GM21526 (cell line): Measurements from ENCODE around the gene ACTA2.

Experiments
- ATAC-seq: cut with Tn5 transposase; IDR thresholded peaks from one replicate; pipeline ENCODE4 v1.9.1; 2021; ENCODE audit warnings: moderate library complexity; ENCODE audit not compliant: unreplicated experiment, low FRiP score

Gene ACTA2

GRCh38 chr10:88898727-88899126 lies 53.8 kb downstream of the ACTA2 start:
- ATAC-seq = no peak

GRCh38 chr10:88896994-88897853 lies 55.3 kb downstream of the ACTA2 start:
- ATAC-seq = no peak

GRCh38 chr10:88896372-88896993 lies 56.1 kb downstream of the ACTA2 start:
- ATAC-seq = no peak

GRCh38 chr10:88895250-88895649 lies 57.3 kb downstream of the ACTA2 start:
- ATAC-seq = no peak

- no peak for ATAC-seq
These were observed 59.0 kb downstream of the ACTA2 start for GRCh38 chr10:88893611-88894010.

- ATAC-seq = no peak
These were observed 60.2 kb downstream of the ACTA2 start for GRCh38 chr10:88892222-88892967.

- ATAC-seq = no peak
These were observed 61.7 kb downstream of the ACTA2 start for GRCh38 chr10:88890681-88891381.

- ATAC-seq = peak; percentile 65
These were observed 62.8 kb downstream of the ACTA2 start for GRCh38 chr10:88889559-88890337.

GRCh38 chr10:88888810-88889445 lies 63.6 kb downstream of the ACTA2 start:
- ATAC-seq = no peak

- peak; percentile 60 for ATAC-seq
These were observed 66.0 kb downstream of the ACTA2 start for GRCh38 chr10:88886557-88886956.
